ENCODE data around the gene WFDC1. TPM values are rescaled to one million over a fixed set of nuclear protein-coding genes. Genes with fewer than 3 reads are reported as not detected.

WFDC1 gene
- total and polyA plus RNA-seq, 7 donors: 3.0 to 173 (median 15.3) TPM

DNA sequence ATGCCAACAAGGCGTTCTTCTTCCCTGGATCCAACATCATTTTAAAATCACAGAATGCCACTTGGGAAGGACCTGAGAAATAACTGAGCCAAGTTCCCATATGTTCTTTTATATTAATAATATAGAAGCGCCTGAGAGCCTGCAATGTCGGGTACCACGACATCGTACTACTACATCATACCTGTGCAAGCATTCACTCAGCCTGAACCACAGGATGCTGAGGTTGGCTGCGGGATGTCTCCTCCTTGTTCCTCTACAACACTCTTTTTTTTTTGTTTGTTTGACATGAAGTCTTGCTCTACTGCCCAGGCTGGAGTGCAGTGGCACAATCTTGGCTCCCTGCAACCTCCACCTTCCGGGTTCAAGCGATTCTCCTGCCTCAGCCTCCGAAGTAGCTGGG, 71.5 kb downstream of the WFDC1 start:
- Histone ChIP-seq H3K27ac (no peak overlapping the region), H3K9me3 (no peaks in the 10 kb centered on the region), H3K4me1 (peaks cover 0 to 9% (median 8%) of the 10 kb centered on the region in 4 donors), H3K36me3 (no peaks in the 10 kb centered on the region), H3K4me3 (no peak overlapping the region), H3K27me3 (peaks cover 18 to 45% (median 36%) of the 10 kb centered on the region in 3 donors)
- TF ChIP-seq POLR2AphosphoS5 (IDR thresholded peaks at IDR 0.05) (no peak), POLR2A (IDR thresholded peaks at IDR 0.05) (no peak), EP300 (IDR thresholded peaks at IDR 0.05) (no peak)
- TF ChIP-seq, protein P1, sequence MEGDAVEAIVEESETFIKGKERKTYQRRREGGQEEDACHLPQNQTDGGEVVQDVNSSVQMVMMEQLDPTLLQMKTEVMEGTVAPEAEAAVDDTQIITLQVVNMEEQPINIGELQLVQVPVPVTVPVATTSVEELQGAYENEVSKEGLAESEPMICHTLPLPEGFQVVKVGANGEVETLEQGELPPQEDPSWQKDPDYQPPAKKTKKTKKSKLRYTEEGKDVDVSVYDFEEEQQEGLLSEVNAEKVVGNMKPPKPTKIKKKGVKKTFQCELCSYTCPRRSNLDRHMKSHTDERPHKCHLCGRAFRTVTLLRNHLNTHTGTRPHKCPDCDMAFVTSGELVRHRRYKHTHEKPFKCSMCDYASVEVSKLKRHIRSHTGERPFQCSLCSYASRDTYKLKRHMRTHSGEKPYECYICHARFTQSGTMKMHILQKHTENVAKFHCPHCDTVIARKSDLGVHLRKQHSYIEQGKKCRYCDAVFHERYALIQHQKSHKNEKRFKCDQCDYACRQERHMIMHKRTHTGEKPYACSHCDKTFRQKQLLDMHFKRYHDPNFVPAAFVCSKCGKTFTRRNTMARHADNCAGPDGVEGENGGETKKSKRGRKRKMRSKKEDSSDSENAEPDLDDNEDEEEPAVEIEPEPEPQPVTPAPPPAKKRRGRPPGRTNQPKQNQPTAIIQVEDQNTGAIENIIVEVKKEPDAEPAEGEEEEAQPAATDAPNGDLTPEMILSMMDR (IDR thresholded peaks at IDR 0.05): no peak
- 84 to 91% methylated on average over 9 of the region's 9 CpGs for WGBS, 2 donors
- intact Hi-C loops (cut with DNase I): no loop called here
- DNase-seq: no peak

DNA sequence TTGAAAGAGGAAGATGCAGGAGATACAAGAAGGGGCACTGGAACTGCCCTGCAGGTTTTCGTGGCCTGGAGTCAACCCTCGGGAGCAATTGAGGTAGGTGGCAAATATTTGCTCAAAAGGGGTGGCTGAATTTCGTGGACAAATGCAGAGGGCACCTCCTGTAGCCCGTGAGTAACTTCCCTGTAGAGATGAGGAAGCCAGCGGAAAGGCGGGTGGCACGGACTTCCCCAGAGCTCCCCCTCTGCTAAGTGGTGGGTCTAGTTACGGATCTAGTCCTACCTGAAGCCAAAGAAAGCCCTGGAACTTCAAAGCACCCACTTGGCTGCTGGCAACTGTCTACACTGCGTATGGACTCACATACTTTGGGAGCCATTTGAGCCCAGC, 72.6 kb downstream of the WFDC1 start:
- Histone ChIP-seq H3K9me3 (no peaks in the 10 kb centered on the region), H3K4me1 (peaks cover 0 to 9% (median 8%) of the 10 kb centered on the region in 4 donors), H3K4me3 (no peak overlapping the region), H3K27me3 (peaks cover 21 to 54% (median 36%) of the 10 kb centered on the region in 3 donors), H3K27ac (no peak overlapping the region), H3K36me3 (no peaks in the 10 kb centered on the region)
- no peak for TF ChIP-seq POLR2AphosphoS5 (IDR thresholded peaks at IDR 0.05)
- TF ChIP-seq EP300 (IDR thresholded peaks at IDR 0.05): no peak
- TF ChIP-seq POLR2A (IDR thresholded peaks at IDR 0.05): no peak
- TF ChIP-seq, protein P1 (IDR thresholded peaks at IDR 0.05): no peak
- intact Hi-C loops (cut with DNase I): no loop called here
- 8 to 29% methylated on average over 9 of the region's 9 CpGs for WGBS, 2 donors
- no peak for DNase-seq

DNA sequence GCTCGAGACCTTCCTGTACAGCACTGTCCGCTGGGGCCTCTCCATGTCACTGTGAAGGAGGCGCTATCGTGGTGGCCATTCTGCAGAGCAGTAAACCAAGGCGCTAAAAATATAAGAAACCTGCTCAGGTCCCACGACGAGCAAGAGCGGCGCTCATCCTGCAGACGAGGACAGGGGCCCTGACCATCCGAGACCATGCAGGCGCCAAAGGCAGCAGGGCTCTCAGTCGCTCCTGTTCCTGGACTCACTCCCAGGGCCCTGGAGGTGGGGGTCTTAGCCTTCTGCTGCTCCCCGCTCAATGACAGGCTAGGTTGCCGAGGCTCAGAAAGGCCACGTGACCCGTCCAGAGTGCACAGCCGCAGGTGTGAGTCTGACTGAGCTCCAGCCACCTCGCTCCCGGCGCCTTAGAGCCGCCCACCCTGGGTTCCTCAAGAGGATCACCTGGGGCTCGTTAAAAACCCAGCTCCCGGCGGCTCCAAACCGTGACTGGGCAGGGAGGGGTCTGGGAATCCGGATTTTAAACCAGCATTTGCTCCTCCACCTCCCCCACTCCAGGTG, 73.2 kb downstream of the WFDC1 start:
- Histone ChIP-seq H3K27me3 (peaks cover 21 to 54% (median 36%) of the 10 kb centered on the region in 3 donors), H3K4me3 (no peak overlapping the region), H3K9me3 (no peaks in the 10 kb centered on the region), H3K4me1 (peaks cover 0 to 9% (median 8%) of the 10 kb centered on the region in 4 donors), H3K27ac (no peak overlapping the region), H3K36me3 (no peaks in the 10 kb centered on the region)
- no peak for TF ChIP-seq EP300 (IDR thresholded peaks at IDR 0.05)
- TF ChIP-seq POLR2A (IDR thresholded peaks at IDR 0.05): no peak
- TF ChIP-seq, protein P1 (IDR thresholded peaks at IDR 0.05): no peak
- TF ChIP-seq POLR2AphosphoS5 (IDR thresholded peaks at IDR 0.05): no peak
- WGBS, 2 donors: 7 to 21% methylated on average over 27 of the region's 27 CpGs
- intact Hi-C loops (cut with DNase I): no loop called here
- no peak for DNase-seq

DNA sequence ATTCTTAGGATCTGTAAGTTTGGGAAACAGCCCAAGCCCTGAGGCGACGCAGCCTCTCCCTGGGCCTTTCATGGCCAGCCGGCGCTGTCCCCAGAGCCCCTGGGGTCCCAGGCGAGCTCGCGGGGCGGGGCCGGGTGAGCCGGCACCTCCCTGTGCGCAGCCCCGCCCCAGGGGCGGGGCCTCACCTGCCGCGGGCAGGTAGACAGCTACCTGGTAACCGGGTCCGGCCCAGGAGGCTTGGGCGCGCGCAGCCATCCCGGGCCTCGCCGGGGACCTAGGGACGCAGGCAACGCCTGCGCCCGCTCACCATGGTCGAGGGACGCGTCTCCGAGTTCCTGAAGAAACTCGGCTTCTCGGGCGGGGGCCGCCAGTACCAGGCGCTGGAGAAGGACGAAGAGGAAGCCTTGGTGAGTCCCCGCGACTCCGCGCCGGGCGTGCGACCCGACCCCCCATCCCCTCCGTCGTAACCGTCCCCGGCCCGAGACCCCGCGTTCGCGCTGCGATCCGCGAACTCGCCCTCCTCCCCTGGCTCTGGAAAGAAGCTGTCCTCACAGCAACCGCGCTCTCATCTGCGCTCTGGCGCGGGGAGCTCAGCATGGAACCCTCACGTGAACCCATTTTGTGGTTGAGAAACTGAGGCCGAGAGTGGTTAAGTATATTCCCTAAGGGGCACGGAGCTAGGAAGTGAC, 73.8 kb downstream of the WFDC1 start, which contains the start of gene ATP2C2:
TSS of gene ATP2C2 (plus strand) at position 231 of the 689 bp plus-strand sequence. CDS start at position 309, 78 bp downstream.
- TF ChIP-seq, protein P1 (IDR thresholded peaks at IDR 0.05): no peak
- peak in 1 of 4 donors; percentile 16 for TF ChIP-seq POLR2AphosphoS5 (IDR thresholded peaks at IDR 0.05)
- Histone ChIP-seq H3K4me3 (peak within 1 kb of the TSS in 1 of 4 donors; percentile 4), H3K36me3 (no peaks in the 10 kb centered on the region), H3K27me3 (peaks cover 21 to 55% (median 36%) of the 10 kb centered on the region in 3 donors), H3K4me1 (peaks cover 0 to 9% (median 8%) of the 10 kb centered on the region in 4 donors), H3K9me3 (no peaks in the 10 kb centered on the region), H3K27ac (peak within 1 kb of the TSS in 1 of 4 donors; percentile 35)
- 1 to 3% methylated on average over 66 of the region's 66 CpGs for WGBS, 2 donors
- no peak for DNase-seq
- intact Hi-C loops (cut with DNase I): no loop called here

Measured in sigmoid colon (tissue), 7 donors.